WTC11 (cell line): Measurements from ENCODE around the gene ZNF77. TPM values are rescaled to one million over a fixed set of nuclear protein-coding genes. Genes with fewer than 3 reads are reported as not detected.

ENCODE experiments used
- ATAC-seq: fragments of 200-7000 bp; cut with Tn5 transposase; 2 replicates; pipeline ENCODE4 v1.10.0; 2021; ENCODE audit warnings: mild to moderate bottlenecking, moderate library complexity
- CTCF ChIA-PET: fragments of 300-600 bp; sonication (Branson Sonifier 250); formaldehyde crosslinking; loops from one replicate; lab custom pipeline; 2021; ENCODE audit warnings: antibody characterized with exemption; lab: Charles Lee
- POLR2A ChIA-PET: fragments of 350-600 bp; sonication (Branson Sonifier 250); formaldehyde crosslinking; loops from one replicate; lab custom pipeline; 2021; ENCODE audit warnings: antibody characterized with exemption; lab: Charles Lee
- DNase-seq: peaks from one replicate; pipeline ENCODE4 v3.0.0; 2021; ENCODE audit warnings: low spot score
- H3K27ac Mint-ChIP-seq: 2 replicates; pipeline ENCODE4 v1.8.0; 2021; ENCODE audit warnings: mixed read lengths
- H3K27me3 Mint-ChIP-seq: 2 replicates; pipeline ENCODE4 v1.8.0; 2021; ENCODE audit warnings: low read depth, mild to moderate bottlenecking, moderate library complexity, mixed read lengths
- H3K36me3 Mint-ChIP-seq: 2 replicates; pipeline ENCODE4 v1.8.0; 2021; ENCODE audit warnings: mixed read lengths
- H3K4me1 Mint-ChIP-seq: 2 replicates; pipeline ENCODE4 v1.8.0; 2022; ENCODE audit warnings: mixed read lengths
- H3K4me3 Mint-ChIP-seq: 2 replicates; pipeline ENCODE4 v1.8.0; 2021; ENCODE audit warnings: mild to moderate bottlenecking, moderate library complexity, mixed read lengths
- H3K9me3 Mint-ChIP-seq: 2 replicates; pipeline ENCODE4 v1.8.0; 2021; ENCODE audit warnings: mixed read lengths
- ARID4B ChIP-seq: sonication (generic); formaldehyde crosslinking; IDR thresholded peaks from 2 replicates; pipeline ENCODE4 v1.8.0; 2023; ENCODE audit warnings: missing genetic modification reagents, mild to moderate bottlenecking, borderline replicate concordance
- CBFB ChIP-seq: sonication (generic); formaldehyde crosslinking; IDR thresholded peaks from 2 replicates; pipeline ENCODE4 v1.8.1; 2022; ENCODE audit warnings: mild to moderate bottlenecking, low read depth, missing genetic modification reagents
- CREB1 ChIP-seq: sonication (generic); formaldehyde crosslinking; IDR thresholded peaks from 2 replicates; pipeline ENCODE4 v1.8.0; 2023; ENCODE audit warnings: mild to moderate bottlenecking, missing genetic modification reagents
- E2F4 ChIP-seq: sonication (generic); formaldehyde crosslinking; IDR thresholded peaks from 2 replicates; pipeline ENCODE4 v1.8.1; 2022; ENCODE audit warnings: low read depth, mild to moderate bottlenecking, moderate library complexity, missing genetic modification reagents, borderline replicate concordance
- E2F5 ChIP-seq: sonication (generic); formaldehyde crosslinking; IDR thresholded peaks from 2 replicates; pipeline ENCODE4 v1.8.1; 2022; ENCODE audit warnings: mild to moderate bottlenecking, moderate library complexity, missing genetic modification reagents
- ELF4 ChIP-seq: sonication (generic); formaldehyde crosslinking; IDR thresholded peaks from 2 replicates; pipeline ENCODE4 v1.8.1; 2022; ENCODE audit warnings: low read depth, mild to moderate bottlenecking, moderate library complexity, missing genetic modification reagents
- GABPB1 ChIP-seq: sonication (generic); formaldehyde crosslinking; IDR thresholded peaks from 2 replicates; pipeline ENCODE4 v1.8.1; 2023; ENCODE audit warnings: mild to moderate bottlenecking, missing genetic modification reagents
- NR2C2 ChIP-seq: sonication (generic); formaldehyde crosslinking; IDR thresholded peaks from 2 replicates; pipeline ENCODE4 v1.8.0; 2022; ENCODE audit warnings: mild to moderate bottlenecking, missing genetic modification reagents
- OVOL2 ChIP-seq: fragments of 250-450 bp; sonication (Bioruptor Pico); IDR thresholded peaks from 2 replicates; pipeline ENCODE4 v1.9.0; 2021; ENCODE audit warnings: mild to moderate bottlenecking, borderline replicate concordance
- PREB ChIP-seq: sonication (generic); formaldehyde crosslinking; IDR thresholded peaks from 2 replicates; pipeline ENCODE4 v1.8.1; 2022; ENCODE audit warnings: mild to moderate bottlenecking, missing genetic modification reagents, moderate library complexity, borderline replicate concordance
- SMAD3 ChIP-seq: sonication (generic); formaldehyde crosslinking; IDR thresholded peaks from 2 replicates; pipeline ENCODE4 v1.8.0; 2022; ENCODE audit warnings: missing genetic modification reagents, mild to moderate bottlenecking, borderline replicate concordance
- SMAD4 ChIP-seq: sonication (generic); formaldehyde crosslinking; IDR thresholded peaks from 2 replicates; pipeline ENCODE4 v1.8.0; 2022; ENCODE audit warnings: mild to moderate bottlenecking, missing genetic modification reagents
- SOX15 ChIP-seq: fragments of 250-450 bp; sonication (Bioruptor Pico); IDR thresholded peaks from 2 replicates; pipeline ENCODE4 v1.9.0; 2021; ENCODE audit warnings: mild to moderate bottlenecking
- TP53 ChIP-seq: sonication (generic); formaldehyde crosslinking; IDR thresholded peaks from 2 replicates; pipeline ENCODE4 v1.8.1; 2023; ENCODE audit warnings: mild to moderate bottlenecking, missing genetic modification reagents
- USF1 ChIP-seq: sonication (generic); formaldehyde crosslinking; IDR thresholded peaks from 2 replicates; pipeline ENCODE4 v1.8.0; 2022; ENCODE audit warnings: mild to moderate bottlenecking, missing genetic modification reagents
- ZBTB21 ChIP-seq: sonication (generic); formaldehyde crosslinking; IDR thresholded peaks from 2 replicates; pipeline ENCODE4 v1.8.1; 2023; ENCODE audit warnings: mild to moderate bottlenecking, missing genetic modification reagents, borderline replicate concordance
- ZMAT4 ChIP-seq: fragments of 250-450 bp; sonication (Bioruptor Pico); IDR thresholded peaks from 2 replicates; pipeline ENCODE4 v1.9.0; 2021; ENCODE audit warnings: mild to moderate bottlenecking
- ZNF232 ChIP-seq: sonication (generic); formaldehyde crosslinking; IDR thresholded peaks from 2 replicates; pipeline ENCODE4 v1.8.0; 2022; ENCODE audit warnings: mild to moderate bottlenecking, missing genetic modification reagents
- ZNF263 ChIP-seq: sonication (generic); formaldehyde crosslinking; IDR thresholded peaks from 2 replicates; pipeline ENCODE4 v1.8.1; 2022; ENCODE audit warnings: low read depth, mild to moderate bottlenecking, moderate library complexity, missing genetic modification reagents
- total RNA-seq: library from RNA; stranded (reverse); gene quantifications from 3 replicates; pipeline ENCODE4 v1.2.3, GENCODE V29; 2021

ZNF77 gene
- total RNA-seq, 1 experiment from 2014 or later = 4.7 TPM

- H3K27me3 Mint-ChIP-seq = peaks cover 56% of the 10 kb centered on the region
- H3K4me1 Mint-ChIP-seq = peaks cover 37% of the 10 kb centered on the region
- TF ChIP-seq TP53 (CRISPR knock-in tag) = no peak
- TF ChIP-seq ZNF232 (CRISPR knock-in tag) = no peak
- no peak for TF ChIP-seq NR2C2 (CRISPR knock-in tag)
- TF ChIP-seq CREB1 (CRISPR knock-in tag) = no peak
- no peak for TF ChIP-seq ELF4 (CRISPR knock-in tag)
- no peak for TF ChIP-seq SOX15 (CRISPR knock-in tag)
- TF ChIP-seq CBFB (CRISPR knock-in tag) = no peak
- no peak for TF ChIP-seq ARID4B (CRISPR knock-in tag)
- TF ChIP-seq PREB = no peak
- no peaks in the 10 kb centered on the region for H3K36me3 Mint-ChIP-seq
- ChIA-PET POLR2A (interaction anchor here (0.7 to 1.1 kb wide), 2 partner anchors 54 kb away, joined by 3 to 8 read pairs; no protein-coding TSS in a partner anchor), CTCF (interaction anchor here (0.7 to 2.7 kb wide), 6 partner anchors 11 to 122 kb away, joined by 3 to 10 read pairs (median 3); no protein-coding TSS in a partner anchor)
- no peak overlapping the region for H3K4me3 Mint-ChIP-seq
- no peak for DNase-seq
- H3K9me3 Mint-ChIP-seq = no peaks in the 10 kb centered on the region
- ATAC-seq = no peak
- H3K27ac Mint-ChIP-seq = no peak overlapping the region
These were observed 37.1 kb upstream of the ZNF77 start for GRCh38 chr19:2981898-2982297.

GRCh38 chr19:2978772-2979171 lies 34.0 kb upstream of the ZNF77 start:
- ChIA-PET POLR2A (no interaction called here), CTCF (interaction anchor here (1.1 to 3.7 kb wide), 2 partner anchors 28 kb away, joined by 4 to 19 read pairs; no protein-coding TSS in a partner anchor)
- ATAC-seq (no peak), DNase-seq (no peak)
- Mint-ChIP-seq H3K27me3 (peaks cover 70% of the 10 kb centered on the region), H3K9me3 (no peaks in the 10 kb centered on the region), H3K4me1 (peaks cover 40% of the 10 kb centered on the region), H3K36me3 (no peaks in the 10 kb centered on the region), H3K4me3 (no peak overlapping the region), H3K27ac (no peak overlapping the region)
- TF ChIP-seq OVOL2 (CRISPR knock-in tag) = no peak
- TF ChIP-seq SMAD3 (CRISPR knock-in tag) = no peak
- TF ChIP-seq E2F5 (CRISPR knock-in tag) = no peak
- TF ChIP-seq GABPB1 (CRISPR knock-in tag) = no peak
- TF ChIP-seq SMAD4 (CRISPR knock-in tag) = no peak
- no peak for TF ChIP-seq E2F4 (CRISPR knock-in tag)
- TF ChIP-seq CREB1 (CRISPR knock-in tag) = no peak
- no peak for TF ChIP-seq ZMAT4 (CRISPR knock-in tag)
- no peak for TF ChIP-seq ZNF263
- TF ChIP-seq USF1 (CRISPR knock-in tag) = no peak
- TF ChIP-seq ZBTB21 (CRISPR knock-in tag) = no peak
